Stimulated activated CD8-positive, alpha-beta memory T cell treated with anti-CD3 and anti-CD28 coated beads, Interleukin-7, amount 100 ng/mL, for 4 hours (primary cell): Measurements from ENCODE around the gene SPC24.
A peak's percentile ranks its signal among the peaks of the same experiment; 100 is the strongest.
"Not testable (repeated sequence)": the region's sequence is repeated elsewhere in the genome, so short reads cannot be mapped to it uniquely, and the experiment has no call there.

Source experiments
- DNase-seq, 2 donors: peaks; one replicate each; pipeline ENCODE4 v3.0.0-alpha.2; 2020; ENCODE audit warnings: low read depth in 2 of 2

Gene SPC24

GRCh38 chr19:11164879-11165406 is 9.4 kb upstream of the SPC24 start:
- DNase-seq, result no peak

GRCh38 chr19:11164296-11164695 is 8.7 kb upstream of the SPC24 start:
- no peak for DNase-seq

- not testable (repeated sequence) for DNase-seq
Observed at GRCh38 chr19:11160440-11160768, 4.8 kb upstream of the SPC24 start.

- no peak for DNase-seq
Observed at GRCh38 chr19:11159598-11160439, 4.2 kb upstream of the SPC24 start.

- no peak for DNase-seq
Observed at GRCh38 chr19:11154683-11155047, 917 bp downstream of the SPC24 start.

- DNase-seq, result no peak
Observed at GRCh38 chr19:11152318-11153062, 3.1 kb downstream of the SPC24 start.

- DNase-seq, result no peak
Observed at GRCh38 chr19:11151181-11151580, 4.4 kb downstream of the SPC24 start.

- no peak for DNase-seq
Observed at GRCh38 chr19:11148001-11148400, 7.6 kb downstream of the SPC24 start.

- no peak for DNase-seq
Observed at GRCh38 chr19:11145536-11145924, 10.1 kb downstream of the SPC24 start.

GRCh38 chr19:11142528-11143171 is 12.9 kb downstream of the SPC24 start:
- DNase-seq, result no peak

GRCh38 chr19:11141937-11142527 is 13.6 kb downstream of the SPC24 start:
- no peak for DNase-seq

GRCh38 chr19:11140896-11141295 is 14.7 kb downstream of the SPC24 start:
- DNase-seq, result no peak

GRCh38 chr19:11140023-11140538 is 15.5 kb downstream of the SPC24 start:
- DNase-seq, result not testable (repeated sequence)

GRCh38 chr19:11138601-11139300 is 16.8 kb downstream of the SPC24 start:
- DNase-seq, result no peak

- DNase-seq, result peak in 1 of 2 donors; percentile 13
Observed at GRCh38 chr19:11137542-11138384, 17.8 kb downstream of the SPC24 start.

GRCh38 chr19:11136400-11137101 is 19.0 kb downstream of the SPC24 start:
- DNase-seq, result no peak

- no peak for DNase-seq
Observed at GRCh38 chr19:11131471-11131870, 24.1 kb downstream of the SPC24 start.

- DNase-seq, result peak; percentile 40 to 50
Observed at GRCh38 chr19:11130824-11131455, 24.6 kb downstream of the SPC24 start.

- no peak for DNase-seq
Observed at GRCh38 chr19:11127905-11128304, 27.7 kb downstream of the SPC24 start.
